ENCODE measurements around the gene ZNF365.
A peak's percentile ranks its signal among the peaks of the same experiment; 100 is the strongest.
"Not testable (repeated sequence)": the region's sequence is repeated elsewhere in the genome, so short reads cannot be mapped to it uniquely, and the experiment has no call there.

ZNF365 gene

GRCh38 chr10:62377966-62378365 lies 3.8 kb downstream of the ZNF365 start:
- H3K4me3 ChIP-seq (ENCODE audit: low read length): no peak overlapping the region
- no peak for DNase-seq (ENCODE audit: low read depth)
- no peak for TF ChIP-seq CTCF (conservative IDR thresholded peaks at IDR 0.05; ENCODE audit: low read length)

GRCh38 chr10:62378877-62379276 lies 4.7 kb downstream of the ZNF365 start:
- H3K4me3 ChIP-seq (ENCODE audit: low read length); DNase-seq (ENCODE audit: low read depth): not testable (repeated sequence)

GRCh38 chr10:62379394-62379793 lies 5.2 kb downstream of the ZNF365 start:
- TF ChIP-seq CTCF (conservative IDR thresholded peaks at IDR 0.05; ENCODE audit: low read length): no peak
- DNase-seq (ENCODE audit: low read depth): no peak
- H3K4me3 ChIP-seq (ENCODE audit: low read length): no peak overlapping the region

GRCh38 chr10:62380016-62380415 lies 5.8 kb downstream of the ZNF365 start:
- TF ChIP-seq CTCF (conservative IDR thresholded peaks at IDR 0.05; ENCODE audit: low read length): no peak
- DNase-seq (ENCODE audit: low read depth): peak; percentile 64
- H3K4me3 ChIP-seq (ENCODE audit: low read length): no peak overlapping the region

GRCh38 chr10:62381385-62382102 lies 7.4 kb downstream of the ZNF365 start:
- TF ChIP-seq CTCF (conservative IDR thresholded peaks at IDR 0.05; ENCODE audit: low read length): no peak
- no peak for DNase-seq (ENCODE audit: low read depth)
- no peak overlapping the region for H3K4me3 ChIP-seq (ENCODE audit: low read length)

GRCh38 chr10:62382831-62383230 lies 8.7 kb downstream of the ZNF365 start:
- H3K4me3 ChIP-seq (ENCODE audit: low read length): no peak overlapping the region
- no peak for DNase-seq (ENCODE audit: low read depth)
- no peak for TF ChIP-seq CTCF (conservative IDR thresholded peaks at IDR 0.05; ENCODE audit: low read length)

- no peak overlapping the region for H3K4me3 ChIP-seq (ENCODE audit: low read length)
- no peak for TF ChIP-seq CTCF (conservative IDR thresholded peaks at IDR 0.05; ENCODE audit: low read length)
- DNase-seq (ENCODE audit: low read depth): peak; percentile 72
These were observed 9.9 kb downstream of the ZNF365 start for GRCh38 chr10:62384057-62384446.
